HFFc6 (cell line): ENCODE data around the gene GPR31. TPM values are rescaled to one million over a fixed set of nuclear protein-coding genes. Genes with fewer than 3 reads are reported as not detected.
"Not testable (repeated sequence)": the region's sequence is repeated elsewhere in the genome, so short reads cannot be mapped to it uniquely, and the experiment has no call there.

ENCODE experiments used
- DNase-seq: peaks from one replicate; pipeline ENCODE4 v3.0.0-alpha.2; 2018
- H3K27ac Mint-ChIP-seq: 2 replicates; pipeline ENCODE4 v1.8.0; 2020; ENCODE audit warnings: mild to moderate bottlenecking, mixed read lengths
- H3K27me3 Mint-ChIP-seq: 2 replicates; pipeline ENCODE4 v1.8.0; 2021; ENCODE audit warnings: mild to moderate bottlenecking, moderate library complexity, mixed read lengths; ENCODE audit not compliant: insufficient read depth
- H3K36me3 Mint-ChIP-seq: 2 replicates; pipeline ENCODE4 v1.8.0; 2021; ENCODE audit warnings: low read depth, mixed read lengths
- H3K4me1 Mint-ChIP-seq: 2 replicates; pipeline ENCODE4 v1.8.0; 2020; ENCODE audit warnings: low read depth, mixed read lengths
- H3K4me3 Mint-ChIP-seq: 2 replicates; pipeline ENCODE4 v1.8.0; 2020; ENCODE audit warnings: mild to moderate bottlenecking, moderate library complexity, mixed read lengths
- H3K9me3 Mint-ChIP-seq: 2 replicates; pipeline ENCODE4 v1.8.0; 2020; ENCODE audit warnings: mild to moderate bottlenecking, mixed read lengths
- long read RNA-seq: library from polyadenylated mRNA; unstranded; transcript quantifications from one replicate; pipeline ENCODE4 v2.0.0, GENCODE V29; 2019
- total RNA-seq, 6 experiments: library from RNA; stranded (reverse); fragmentation: NEBNext Ultra II Directional; extraction: Animal tissue kit (Norgen Biotek cat#: 25700); gene quantifications; 2 replicates in 1 of 6; 3 replicates in 5 of 6; pipeline ENCODE4 v1.2.3, GENCODE V29; 2021
- TF ChIP-seq, protein P1 (sequence below): fragments of 200-600 bp; sonication (generic); IDR thresholded peaks from 2 replicates; pipeline ENCODE4 v1.5.0; 2021; ENCODE audit warnings: antibody characterized with exemption, mild to moderate bottlenecking

Gene GPR31, protein sequence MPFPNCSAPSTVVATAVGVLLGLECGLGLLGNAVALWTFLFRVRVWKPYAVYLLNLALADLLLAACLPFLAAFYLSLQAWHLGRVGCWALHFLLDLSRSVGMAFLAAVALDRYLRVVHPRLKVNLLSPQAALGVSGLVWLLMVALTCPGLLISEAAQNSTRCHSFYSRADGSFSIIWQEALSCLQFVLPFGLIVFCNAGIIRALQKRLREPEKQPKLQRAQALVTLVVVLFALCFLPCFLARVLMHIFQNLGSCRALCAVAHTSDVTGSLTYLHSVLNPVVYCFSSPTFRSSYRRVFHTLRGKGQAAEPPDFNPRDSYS
- not detected for total RNA-seq
- long read RNA-seq = 0 reads

GRCh38 chr6:167157863-167158262 lies at the start of gene GPR31:
Gene GPR31 (minus strand): TSS chr6:167157980. CDS start chr6:167157831, 149 bp downstream.
- TF ChIP-seq, protein P1, sequence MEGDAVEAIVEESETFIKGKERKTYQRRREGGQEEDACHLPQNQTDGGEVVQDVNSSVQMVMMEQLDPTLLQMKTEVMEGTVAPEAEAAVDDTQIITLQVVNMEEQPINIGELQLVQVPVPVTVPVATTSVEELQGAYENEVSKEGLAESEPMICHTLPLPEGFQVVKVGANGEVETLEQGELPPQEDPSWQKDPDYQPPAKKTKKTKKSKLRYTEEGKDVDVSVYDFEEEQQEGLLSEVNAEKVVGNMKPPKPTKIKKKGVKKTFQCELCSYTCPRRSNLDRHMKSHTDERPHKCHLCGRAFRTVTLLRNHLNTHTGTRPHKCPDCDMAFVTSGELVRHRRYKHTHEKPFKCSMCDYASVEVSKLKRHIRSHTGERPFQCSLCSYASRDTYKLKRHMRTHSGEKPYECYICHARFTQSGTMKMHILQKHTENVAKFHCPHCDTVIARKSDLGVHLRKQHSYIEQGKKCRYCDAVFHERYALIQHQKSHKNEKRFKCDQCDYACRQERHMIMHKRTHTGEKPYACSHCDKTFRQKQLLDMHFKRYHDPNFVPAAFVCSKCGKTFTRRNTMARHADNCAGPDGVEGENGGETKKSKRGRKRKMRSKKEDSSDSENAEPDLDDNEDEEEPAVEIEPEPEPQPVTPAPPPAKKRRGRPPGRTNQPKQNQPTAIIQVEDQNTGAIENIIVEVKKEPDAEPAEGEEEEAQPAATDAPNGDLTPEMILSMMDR = no peak
- Mint-ChIP-seq H3K4me1 (no peaks in the 10 kb centered on the region), H3K27ac (no peak within 1 kb of the TSS), H3K9me3 (peaks cover 33% of the 10 kb centered on the region), H3K27me3 (peaks cover 2% of the 10 kb centered on the region), H3K4me3 (no peak within 1 kb of the TSS), H3K36me3 (no peaks in the 10 kb centered on the region)
- DNase-seq = no peak

DNA sequence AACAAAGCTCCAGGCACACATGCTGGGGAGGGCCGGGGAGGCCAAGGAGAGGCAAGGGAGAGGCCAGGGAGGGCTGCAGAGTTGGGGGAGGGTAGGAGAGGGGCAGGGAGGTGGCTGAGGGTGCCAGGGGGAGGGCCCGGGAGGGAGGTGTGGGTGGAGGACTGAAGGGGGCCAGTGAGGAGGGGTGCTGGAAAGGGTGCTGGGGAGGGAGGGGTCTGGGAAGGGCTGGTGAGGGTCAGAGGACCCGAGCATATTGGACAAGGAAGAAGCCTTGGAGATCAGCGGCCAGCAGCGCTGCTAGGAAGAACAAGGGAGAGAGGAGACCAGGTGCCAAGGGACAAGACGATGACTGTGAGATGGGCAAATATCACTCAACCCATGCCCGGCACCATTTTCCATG lies 49.7 kb upstream of the GPR31 start:
- no peak for DNase-seq
- no peaks in the 10 kb centered on the region; the same call in 1 of the 2 replicates for H3K27me3 Mint-ChIP-seq
- no peak overlapping the region for H3K27ac Mint-ChIP-seq
- H3K4me3 Mint-ChIP-seq = no peak overlapping the region
- H3K4me1 Mint-ChIP-seq = no peaks in the 10 kb centered on the region
- TF ChIP-seq, protein P1 = no peak
- no peaks in the 10 kb centered on the region for H3K36me3 Mint-ChIP-seq
- H3K9me3 Mint-ChIP-seq = peaks cover 13% of the 10 kb centered on the region; the same call in 1 of the 2 replicates

- not testable (repeated sequence) for H3K27me3 Mint-ChIP-seq, H3K4me3 Mint-ChIP-seq, H3K4me1 Mint-ChIP-seq, DNase-seq, H3K27ac Mint-ChIP-seq, H3K36me3 Mint-ChIP-seq
- H3K9me3 Mint-ChIP-seq = peaks cover 32% of the 10 kb centered on the region; the same call in 1 of the 2 replicates
These were observed 47.5 kb upstream of the GPR31 start for GRCh38 chr6:167205316-167205715.

DNA sequence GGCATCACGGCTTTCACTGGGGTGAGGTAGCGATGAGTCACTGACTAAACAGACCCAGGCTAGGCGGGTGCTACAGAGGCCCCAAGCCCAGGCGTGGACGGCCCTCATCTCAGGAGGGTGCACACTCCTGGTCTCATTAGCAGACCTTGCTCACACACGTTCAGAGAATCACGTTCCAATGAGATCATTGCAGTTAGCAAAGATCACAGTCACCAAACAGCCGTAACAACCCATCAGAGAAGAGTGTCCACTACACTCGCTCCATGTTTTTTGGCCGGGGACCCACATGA lies 46.2 kb upstream of the GPR31 start:
- H3K9me3 Mint-ChIP-seq = peaks cover 32% of the 10 kb centered on the region; the same call in 1 of the 2 replicates
- not testable (repeated sequence) for H3K27ac Mint-ChIP-seq, H3K4me1 Mint-ChIP-seq, H3K36me3 Mint-ChIP-seq, H3K4me3 Mint-ChIP-seq, H3K27me3 Mint-ChIP-seq, DNase-seq

DNA sequence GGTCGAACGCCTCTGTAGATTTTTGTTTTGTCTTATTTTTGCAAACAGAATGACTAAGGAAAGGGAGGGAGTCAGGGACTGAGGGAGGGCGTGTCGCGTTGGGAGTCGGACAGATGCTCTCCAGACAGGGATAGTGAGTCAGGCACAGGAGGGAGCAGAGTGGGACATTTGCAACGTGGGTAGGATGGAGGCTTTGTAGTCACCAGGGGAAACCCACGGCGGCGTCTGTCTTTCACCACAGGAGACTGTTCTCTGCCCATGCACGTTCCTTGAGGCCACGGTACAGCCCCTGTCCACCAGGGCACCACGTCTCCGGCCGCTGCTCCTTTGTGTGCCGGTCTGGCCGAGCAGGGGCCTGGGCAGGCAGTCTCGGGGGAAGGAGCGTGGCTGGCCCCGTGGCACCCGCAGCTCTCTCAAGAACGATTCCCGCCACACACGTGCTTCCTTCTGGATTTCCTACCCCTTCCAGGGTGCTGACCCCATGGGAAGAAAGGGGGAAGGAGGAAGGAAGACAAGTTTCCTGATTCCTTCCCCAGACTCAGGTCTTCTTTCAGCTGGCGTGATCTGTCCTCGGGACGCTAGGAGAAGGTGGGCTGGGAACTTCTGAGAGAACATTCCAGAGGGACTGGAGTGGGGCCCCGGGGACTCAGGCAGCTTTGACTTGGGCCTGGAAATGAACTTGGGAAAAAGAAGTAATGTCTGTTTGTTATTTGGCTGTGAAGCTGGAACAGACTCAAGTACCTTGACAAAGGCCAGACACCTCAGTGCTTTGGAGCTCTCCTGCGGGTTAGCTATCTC lies 45.7 kb upstream of the GPR31 start:
- not testable (repeated sequence) for H3K4me3 Mint-ChIP-seq, H3K27me3 Mint-ChIP-seq, DNase-seq, H3K27ac Mint-ChIP-seq, H3K4me1 Mint-ChIP-seq, H3K36me3 Mint-ChIP-seq
- peaks cover 32% of the 10 kb centered on the region; the same call in 1 of the 2 replicates for H3K9me3 Mint-ChIP-seq

DNA sequence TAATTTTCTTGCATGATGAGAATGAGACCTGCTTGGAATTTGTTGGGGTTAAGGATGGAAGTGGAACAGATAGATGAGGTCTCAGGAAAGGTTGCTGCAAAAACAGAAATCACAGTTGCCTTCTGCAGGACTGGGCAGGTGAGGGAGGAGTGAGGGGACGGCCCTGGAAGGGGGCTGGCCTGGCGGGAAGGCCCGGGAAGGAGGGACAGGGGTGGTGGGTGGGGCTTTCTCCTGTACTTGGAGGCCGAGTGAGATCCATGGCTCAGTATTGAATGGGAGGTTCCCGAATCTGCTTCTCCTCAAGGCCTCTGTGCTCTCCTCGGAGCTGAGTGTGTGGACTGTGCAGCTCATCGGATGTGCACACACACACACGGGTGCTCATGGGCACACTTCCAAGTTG lies 44.8 kb upstream of the GPR31 start:
- H3K4me1 Mint-ChIP-seq, H3K36me3 Mint-ChIP-seq, H3K4me3 Mint-ChIP-seq, DNase-seq, H3K27me3 Mint-ChIP-seq, H3K27ac Mint-ChIP-seq: not testable (repeated sequence)
- H3K9me3 Mint-ChIP-seq = peaks cover 32% of the 10 kb centered on the region; the same call in 1 of the 2 replicates

DNA sequence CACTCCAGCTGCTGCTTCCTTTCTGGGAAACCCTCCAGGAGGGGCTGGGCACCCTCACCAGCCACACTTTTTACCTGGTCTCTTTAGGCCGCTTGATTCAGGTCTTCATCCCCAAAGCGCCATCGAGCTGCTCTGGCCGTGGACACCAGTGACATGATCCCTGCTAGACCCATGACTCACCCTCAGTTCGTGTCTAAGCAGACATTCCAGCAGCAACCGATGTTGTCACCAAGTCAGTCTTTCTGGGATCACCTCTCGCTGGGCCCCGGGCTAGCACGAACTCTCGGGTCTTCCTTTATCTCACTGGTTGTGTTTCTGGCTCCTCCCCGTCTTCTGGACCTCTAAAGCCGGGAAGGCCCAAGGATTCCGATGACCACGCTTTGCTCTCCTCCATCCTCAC lies 43.0 kb upstream of the GPR31 start:
- peaks cover 2% of the 10 kb centered on the region for H3K27me3 Mint-ChIP-seq
- H3K4me1 Mint-ChIP-seq = no peaks in the 10 kb centered on the region
- no peak overlapping the region for H3K4me3 Mint-ChIP-seq
- H3K27ac Mint-ChIP-seq = no peak overlapping the region
- peaks cover 24% of the 10 kb centered on the region; the same call in 1 of the 2 replicates for H3K9me3 Mint-ChIP-seq
- no peak for DNase-seq
- TF ChIP-seq, protein P1 = no peak
- no peaks in the 10 kb centered on the region; the same call in 1 of the 2 replicates for H3K36me3 Mint-ChIP-seq

- not testable (repeated sequence) for DNase-seq, H3K4me1 Mint-ChIP-seq, H3K4me3 Mint-ChIP-seq, H3K27ac Mint-ChIP-seq, H3K27me3 Mint-ChIP-seq, H3K36me3 Mint-ChIP-seq
- H3K9me3 Mint-ChIP-seq = peaks cover 17% of the 10 kb centered on the region; the same call in 1 of the 2 replicates
These were observed 38.3 kb upstream of the GPR31 start for GRCh38 chr6:167195941-167196610.

DNA sequence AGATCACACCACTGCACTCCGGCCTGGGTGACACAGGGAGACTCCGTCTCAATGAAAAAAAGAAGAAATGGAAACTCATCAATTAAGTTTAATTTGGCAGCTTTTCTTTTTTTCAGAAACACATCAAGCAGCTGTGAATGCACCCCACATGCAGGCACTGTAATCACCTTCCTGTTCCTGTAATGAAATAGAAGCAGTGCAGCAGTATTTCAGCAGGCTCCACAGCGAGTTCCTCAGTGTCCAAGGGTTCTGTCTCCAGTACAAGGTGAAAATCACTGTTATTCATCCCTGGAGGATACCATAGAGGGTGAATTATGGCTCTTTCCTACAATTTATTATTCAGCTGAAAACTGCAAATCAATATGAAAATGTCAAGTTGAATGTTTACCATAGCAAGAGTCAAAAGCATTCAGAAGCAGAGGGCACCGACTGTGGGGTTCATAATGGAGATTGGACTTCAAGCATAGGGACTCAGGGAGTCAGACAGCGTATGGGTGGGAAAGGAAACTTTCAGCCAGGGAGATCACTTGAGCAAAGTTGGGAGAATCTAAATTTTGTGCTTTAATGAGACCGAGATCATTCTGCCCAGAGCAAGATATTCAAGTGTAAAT lies 35.8 kb upstream of the GPR31 start:
- not testable (repeated sequence) for H3K36me3 Mint-ChIP-seq, H3K4me3 Mint-ChIP-seq, H3K4me1 Mint-ChIP-seq, H3K27ac Mint-ChIP-seq, H3K9me3 Mint-ChIP-seq, DNase-seq, H3K27me3 Mint-ChIP-seq

DNA sequence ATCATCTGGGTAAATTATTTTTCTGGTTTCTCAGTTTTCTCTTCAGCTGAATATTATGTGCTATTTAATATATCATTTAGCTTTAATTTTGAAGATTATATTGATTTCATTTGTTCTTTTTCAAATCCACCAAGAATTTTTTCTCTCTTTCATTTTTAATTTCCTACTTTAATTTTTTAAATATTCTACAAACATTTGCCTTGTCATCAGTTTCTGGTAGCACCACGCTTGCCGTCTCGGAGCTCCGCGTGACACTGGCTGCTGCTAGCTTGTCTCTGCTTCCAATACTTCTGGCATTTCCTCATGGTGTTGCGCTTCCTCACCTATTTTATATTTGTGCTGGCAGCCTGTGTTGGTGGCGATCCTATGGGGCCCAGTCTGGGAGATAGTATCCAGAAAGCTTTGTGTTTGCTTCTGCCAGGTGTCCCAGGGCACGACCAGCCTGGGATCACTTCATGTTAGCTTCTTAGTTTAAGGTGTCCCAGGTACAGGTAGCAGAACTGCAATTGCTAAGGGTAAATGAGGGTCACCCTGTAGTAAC lies 33.3 kb upstream of the GPR31 start:
- H3K27ac Mint-ChIP-seq, H3K4me1 Mint-ChIP-seq, H3K9me3 Mint-ChIP-seq, H3K4me3 Mint-ChIP-seq, H3K27me3 Mint-ChIP-seq, H3K36me3 Mint-ChIP-seq, DNase-seq: not testable (repeated sequence)
